Activated naive CD4-positive, alpha-beta T cell treated with anti-CD3 and anti-CD28 coated beads, Interleukin-2, amount 50 U/mL, for 24 hours (primary cell): ENCODE data around the gene ACAP1.
"Not testable (repeated sequence)": the region's sequence is repeated elsewhere in the genome, so short reads cannot be mapped to it uniquely, and the experiment has no call there.

ENCODE experiments used
- H3K27ac Mint-ChIP-seq: one replicate; pipeline ENCODE4 v1.8.0; 2021; ENCODE audit warnings: mild to moderate bottlenecking, mixed read lengths
- H3K27me3 Mint-ChIP-seq: one replicate; pipeline ENCODE4 v1.8.0; 2021; ENCODE audit warnings: mixed read lengths
- H3K36me3 Mint-ChIP-seq: one replicate; pipeline ENCODE4 v1.8.0; 2021; ENCODE audit warnings: mixed read lengths
- H3K4me1 Mint-ChIP-seq: one replicate; pipeline ENCODE4 v1.8.0; 2021; ENCODE audit warnings: mixed read lengths
- H3K4me3 Mint-ChIP-seq: one replicate; pipeline ENCODE4 v1.8.0; 2021; ENCODE audit warnings: mild to moderate bottlenecking, mixed read lengths
- H3K9me3 Mint-ChIP-seq: one replicate; pipeline ENCODE4 v1.8.0; 2021; ENCODE audit warnings: mixed read lengths

ACAP1 gene

GRCh38 chr17:7332600-7333069 is 3.7 kb upstream of the ACAP1 start:
- not testable (repeated sequence) for H3K27me3 Mint-ChIP-seq, H3K9me3 Mint-ChIP-seq, H3K36me3 Mint-ChIP-seq
- peaks cover 69% of the 10 kb centered on the region for H3K4me1 Mint-ChIP-seq
- H3K27ac Mint-ChIP-seq = peak overlapping the region; percentile 68
- peak overlapping the region; percentile 63 for H3K4me3 Mint-ChIP-seq

GRCh38 chr17:7334938-7335538 is 1.3 kb upstream of the ACAP1 start:
- Mint-ChIP-seq H3K4me1 (peaks cover 65% of the 10 kb centered on the region), H3K9me3 (no peaks in the 10 kb centered on the region), H3K27me3 (no peaks in the 10 kb centered on the region), H3K36me3 (no peaks in the 10 kb centered on the region), H3K4me3 (peak overlapping the region; percentile 89), H3K27ac (peak overlapping the region; percentile 93)

GRCh38 chr17:7335765-7336164 is 564 bp upstream of the ACAP1 start:
- H3K4me3 Mint-ChIP-seq = peak overlapping the region; percentile 89
- not testable (repeated sequence) for H3K9me3 Mint-ChIP-seq
- H3K4me1 Mint-ChIP-seq = peaks cover 65% of the 10 kb centered on the region

GRCh38 chr17:7337600-7337999 is 1.3 kb downstream of the ACAP1 start:
- not testable (repeated sequence) for H3K27me3 Mint-ChIP-seq, H3K9me3 Mint-ChIP-seq, H3K36me3 Mint-ChIP-seq
- Mint-ChIP-seq H3K27ac (peak overlapping the region; percentile 93), H3K4me1 (peaks cover 56% of the 10 kb centered on the region), H3K4me3 (peak overlapping the region; percentile 89)

More at GRCh38 chr17:7335765-7336164, 564 bp upstream of the ACAP1 start:
- H3K27me3 Mint-ChIP-seq, H3K36me3 Mint-ChIP-seq: not testable (repeated sequence)
- peak overlapping the region; percentile 93 for H3K27ac Mint-ChIP-seq

- H3K9me3 Mint-ChIP-seq = no peaks in the 10 kb centered on the region
- no peak overlapping the region for H3K4me3 Mint-ChIP-seq
- H3K36me3 Mint-ChIP-seq = no peaks in the 10 kb centered on the region
- no peak overlapping the region for H3K27ac Mint-ChIP-seq
- H3K27me3 Mint-ChIP-seq = no peaks in the 10 kb centered on the region
- H3K4me1 Mint-ChIP-seq = peaks cover 35% of the 10 kb centered on the region
Measured at GRCh38 chr17:7340179-7340578, 3.9 kb downstream of the ACAP1 start.

GRCh38 chr17:7341842-7342241 is 5.5 kb downstream of the ACAP1 start:
- Mint-ChIP-seq H3K36me3 (no peaks in the 10 kb centered on the region), H3K27ac (peak overlapping the region; percentile 93), H3K4me1 (peaks cover 27% of the 10 kb centered on the region), H3K27me3 (no peaks in the 10 kb centered on the region), H3K4me3 (no peak overlapping the region), H3K9me3 (no peaks in the 10 kb centered on the region)

GRCh38 chr17:7343250-7343649 is 6.9 kb downstream of the ACAP1 start:
- Mint-ChIP-seq H3K4me1 (peaks cover 14% of the 10 kb centered on the region), H3K27me3 (no peaks in the 10 kb centered on the region), H3K9me3 (no peaks in the 10 kb centered on the region), H3K27ac (no peak overlapping the region), H3K4me3 (no peak overlapping the region), H3K36me3 (no peaks in the 10 kb centered on the region)

- H3K4me1 Mint-ChIP-seq = peaks cover 7% of the 10 kb centered on the region
Measured at GRCh38 chr17:7346761-7347614, 10.7 kb downstream of the ACAP1 start.

GRCh38 chr17:7347630-7348477 is 11.5 kb downstream of the ACAP1 start:
- H3K27me3 Mint-ChIP-seq = no peaks in the 10 kb centered on the region
- H3K4me3 Mint-ChIP-seq = no peak overlapping the region
- H3K9me3 Mint-ChIP-seq = no peaks in the 10 kb centered on the region
- H3K4me1 Mint-ChIP-seq = peaks cover 14% of the 10 kb centered on the region
- H3K27ac Mint-ChIP-seq = peak overlapping the region; percentile 30
- no peaks in the 10 kb centered on the region for H3K36me3 Mint-ChIP-seq

More at GRCh38 chr17:7346761-7347614, 10.7 kb downstream of the ACAP1 start:
- Mint-ChIP-seq H3K4me3 (no peak overlapping the region), H3K36me3 (no peaks in the 10 kb centered on the region), H3K27me3 (no peaks in the 10 kb centered on the region), H3K9me3 (no peaks in the 10 kb centered on the region), H3K27ac (no peak overlapping the region)

- Mint-ChIP-seq H3K4me1 (peaks cover 17% of the 10 kb centered on the region), H3K27ac (peak overlapping the region; percentile 46), H3K27me3 (no peaks in the 10 kb centered on the region), H3K4me3 (no peak overlapping the region), H3K36me3 (no peaks in the 10 kb centered on the region), H3K9me3 (no peaks in the 10 kb centered on the region)
Measured at GRCh38 chr17:7348478-7349242, 12.3 kb downstream of the ACAP1 start.

- Mint-ChIP-seq H3K4me3 (peak within 1 kb of the TSS; percentile 86), H3K9me3 (no peaks in the 10 kb centered on the region), H3K27ac (peak within 1 kb of the TSS; percentile 89), H3K36me3 (no peaks in the 10 kb centered on the region), H3K4me1 (peaks cover 22% of the 10 kb centered on the region), H3K27me3 (no peaks in the 10 kb centered on the region)
Measured at GRCh38 chr17:7351665-7352502, 15.6 kb downstream of the ACAP1 start, which contains the start of gene KCTD11. Gene KCTD11 (plus strand): TSS chr17:7352162.

GRCh38 chr17:7352503-7352889 is 16.2 kb downstream of the ACAP1 start:
- peak overlapping the region; percentile 89 for H3K27ac Mint-ChIP-seq
- peak overlapping the region; percentile 86 for H3K4me3 Mint-ChIP-seq
- peaks cover 22% of the 10 kb centered on the region for H3K4me1 Mint-ChIP-seq
- H3K9me3 Mint-ChIP-seq = no peaks in the 10 kb centered on the region
- H3K36me3 Mint-ChIP-seq = no peaks in the 10 kb centered on the region
- no peaks in the 10 kb centered on the region for H3K27me3 Mint-ChIP-seq

- no peaks in the 10 kb centered on the region for H3K27me3 Mint-ChIP-seq
Measured at GRCh38 chr17:7352910-7353635, 16.7 kb downstream of the ACAP1 start.

More at GRCh38 chr17:7352910-7353635, 16.7 kb downstream of the ACAP1 start:
- H3K27ac Mint-ChIP-seq = peak overlapping the region; percentile 89
- H3K9me3 Mint-ChIP-seq = no peaks in the 10 kb centered on the region
- peak overlapping the region; percentile 86 for H3K4me3 Mint-ChIP-seq
- no peaks in the 10 kb centered on the region for H3K36me3 Mint-ChIP-seq
- H3K4me1 Mint-ChIP-seq = peaks cover 22% of the 10 kb centered on the region
